Activated gamma-delta T cell (primary cell): ENCODE measurements around the gene ATP13A3.

Source experiments
- DNase-seq: peaks from one replicate; lab custom pipeline; 2025; lab: John Stamatoyannopoulos, UW

ATP13A3 gene

GRCh38 chr3:194369522-194370279 lies 117.1 kb downstream of the ATP13A3 start, which contains the start of gene LRRC15:
LRRC15 (minus strand) TSS chr3:194369743; CDS start chr3:194361043, 8,700 bp downstream.
- no peak for DNase-seq

- no peak for DNase-seq
Measured at GRCh38 chr3:194368918-194369317, 117.9 kb downstream of the ATP13A3 start.

GRCh38 chr3:194367992-194368841 lies 118.6 kb downstream of the ATP13A3 start:
- DNase-seq, result no peak

- no peak for DNase-seq
Measured at GRCh38 chr3:194365978-194366490, 120.8 kb downstream of the ATP13A3 start.

GRCh38 chr3:194365526-194365925 lies 121.3 kb downstream of the ATP13A3 start:
- DNase-seq, result no peak

GRCh38 chr3:194364652-194365434 lies 122.0 kb downstream of the ATP13A3 start:
- no peak for DNase-seq

GRCh38 chr3:194364314-194364651 lies 122.5 kb downstream of the ATP13A3 start:
- DNase-seq, result no peak

- no peak for DNase-seq
Measured at GRCh38 chr3:194360568-194360967, 126.2 kb downstream of the ATP13A3 start.

GRCh38 chr3:194357681-194358080 lies 129.1 kb downstream of the ATP13A3 start:
- no peak for DNase-seq

GRCh38 chr3:194355379-194355778 lies 131.4 kb downstream of the ATP13A3 start:
- DNase-seq, result no peak

GRCh38 chr3:194354315-194354714 lies 132.5 kb downstream of the ATP13A3 start:
- DNase-seq, result no peak
